ENCODE data around the gene TAAR9. TPM values are rescaled to one million over a fixed set of nuclear protein-coding genes. Genes with fewer than 3 reads are reported as not detected.

TAAR9 gene
- total and polyA plus RNA-seq, 9 donors = not detected

DNA sequence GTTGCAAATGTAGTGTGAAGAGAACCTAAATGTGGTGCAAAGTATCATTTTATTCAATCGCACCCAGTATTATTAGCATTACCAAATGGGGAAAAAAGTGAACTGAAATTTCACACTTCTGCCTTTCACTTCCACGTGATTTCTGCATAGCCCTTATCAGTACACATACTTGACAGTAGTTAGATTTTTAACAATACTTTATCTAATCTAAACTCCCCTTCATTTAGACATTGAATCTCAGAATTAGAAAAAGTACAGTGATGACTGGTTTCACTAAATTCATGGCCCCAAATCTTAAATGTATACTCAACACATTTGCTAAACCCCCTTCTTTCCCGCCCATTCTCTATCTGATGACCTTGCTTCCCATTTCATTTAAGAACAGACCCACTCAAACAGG, 39.4 kb upstream of the TAAR9 start:
- 86% methylated on average over 1 of the region's 3 CpGs for WGBS (ENCODE audit: insufficient coverage)
- Histone ChIP-seq H3K27ac (ENCODE audit: low read length) (no peak overlapping the region), H3K36me3 (ENCODE audit: control insufficient read depth, insufficient read depth, low read length) (peaks cover 15% of the 10 kb centered on the region), H3K4me1 (ENCODE audit: control insufficient read depth, insufficient read depth, low read length) (no peaks in the 10 kb centered on the region), H3K9me3 (replicated peaks; ENCODE audit: control insufficient read depth, low read depth, low read length) (no peaks in the 10 kb centered on the region), H3K27me3 (ENCODE audit: control insufficient read depth, insufficient read depth, low read length) (no peaks in the 10 kb centered on the region), H3K4me3 (ENCODE audit: low read length) (no peak overlapping the region)
- no peak for DNase-seq

DNA sequence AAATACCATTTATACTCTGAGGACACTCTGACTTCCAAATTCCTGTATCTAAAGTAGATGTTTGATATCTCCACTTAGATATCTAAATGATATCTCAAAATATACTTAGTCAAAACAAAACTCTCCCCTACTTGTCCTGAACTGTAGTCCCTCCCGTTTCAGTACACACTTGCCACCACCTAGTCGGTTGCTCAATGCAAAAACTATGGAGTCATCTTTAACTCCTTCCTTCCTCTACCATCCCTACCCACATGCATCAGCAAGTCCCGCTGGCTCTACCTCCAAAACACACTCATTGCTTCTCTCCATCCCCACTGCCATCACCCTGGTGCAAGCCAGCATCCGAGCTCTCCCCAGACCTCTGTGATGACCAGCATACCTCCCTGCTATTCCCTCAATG, 38.3 kb upstream of the TAAR9 start:
- no peaks in the 10 kb centered on the region for H3K9me3 ChIP-seq (replicated peaks; ENCODE audit: control insufficient read depth, low read depth, low read length)
- peaks cover 15% of the 10 kb centered on the region for H3K36me3 ChIP-seq (ENCODE audit: control insufficient read depth, insufficient read depth, low read length)
- H3K27ac ChIP-seq (ENCODE audit: low read length) = no peak overlapping the region
- no peaks in the 10 kb centered on the region for H3K4me1 ChIP-seq (ENCODE audit: control insufficient read depth, insufficient read depth, low read length)
- 59% methylated on average over 4 of the region's 4 CpGs for WGBS (ENCODE audit: insufficient coverage)
- no peak overlapping the region for H3K4me3 ChIP-seq (ENCODE audit: low read length)
- DNase-seq = no peak
- H3K27me3 ChIP-seq (ENCODE audit: control insufficient read depth, insufficient read depth, low read length) = no peaks in the 10 kb centered on the region

- Histone ChIP-seq H3K4me3 (ENCODE audit: low read length) (no peak overlapping the region), H3K27me3 (ENCODE audit: control insufficient read depth, insufficient read depth, low read length) (no peaks in the 10 kb centered on the region), H3K27ac (ENCODE audit: low read length) (no peak overlapping the region), H3K36me3 (ENCODE audit: control insufficient read depth, insufficient read depth, low read length) (peaks cover 20% of the 10 kb centered on the region), H3K4me1 (ENCODE audit: control insufficient read depth, insufficient read depth, low read length) (no peaks in the 10 kb centered on the region), H3K9me3 (replicated peaks; ENCODE audit: control insufficient read depth, low read depth, low read length) (no peaks in the 10 kb centered on the region)
- no peak for DNase-seq
- WGBS (ENCODE audit: insufficient coverage) = 78% methylated on average over 2 of the region's 5 CpGs
Measured at GRCh38 chr6:132504757-132505156, 33.3 kb upstream of the TAAR9 start.

- H3K27ac ChIP-seq (ENCODE audit: low read length) = no peak overlapping the region
- H3K27me3 ChIP-seq (ENCODE audit: control insufficient read depth, insufficient read depth, low read length) = no peaks in the 10 kb centered on the region
- no peaks in the 10 kb centered on the region for H3K9me3 ChIP-seq (replicated peaks; ENCODE audit: control insufficient read depth, low read depth, low read length)
- 100% methylated on average over 1 of the region's 1 CpG for WGBS (ENCODE audit: insufficient coverage)
- H3K4me1 ChIP-seq (ENCODE audit: control insufficient read depth, insufficient read depth, low read length) = no peaks in the 10 kb centered on the region
- DNase-seq = no peak
- H3K4me3 ChIP-seq (ENCODE audit: low read length) = no peak overlapping the region
- H3K36me3 ChIP-seq (ENCODE audit: control insufficient read depth, insufficient read depth, low read length) = peaks cover 18% of the 10 kb centered on the region
Measured at GRCh38 chr6:132505158-132505557, 32.9 kb upstream of the TAAR9 start.

GRCh38 chr6:132506461-132506860, 31.6 kb upstream of the TAAR9 start:
- no peaks in the 10 kb centered on the region for H3K4me1 ChIP-seq (ENCODE audit: control insufficient read depth, insufficient read depth, low read length)
- no CpG with 5 or more reads among the region's 2 CpGs for WGBS (ENCODE audit: insufficient coverage)

DNA sequence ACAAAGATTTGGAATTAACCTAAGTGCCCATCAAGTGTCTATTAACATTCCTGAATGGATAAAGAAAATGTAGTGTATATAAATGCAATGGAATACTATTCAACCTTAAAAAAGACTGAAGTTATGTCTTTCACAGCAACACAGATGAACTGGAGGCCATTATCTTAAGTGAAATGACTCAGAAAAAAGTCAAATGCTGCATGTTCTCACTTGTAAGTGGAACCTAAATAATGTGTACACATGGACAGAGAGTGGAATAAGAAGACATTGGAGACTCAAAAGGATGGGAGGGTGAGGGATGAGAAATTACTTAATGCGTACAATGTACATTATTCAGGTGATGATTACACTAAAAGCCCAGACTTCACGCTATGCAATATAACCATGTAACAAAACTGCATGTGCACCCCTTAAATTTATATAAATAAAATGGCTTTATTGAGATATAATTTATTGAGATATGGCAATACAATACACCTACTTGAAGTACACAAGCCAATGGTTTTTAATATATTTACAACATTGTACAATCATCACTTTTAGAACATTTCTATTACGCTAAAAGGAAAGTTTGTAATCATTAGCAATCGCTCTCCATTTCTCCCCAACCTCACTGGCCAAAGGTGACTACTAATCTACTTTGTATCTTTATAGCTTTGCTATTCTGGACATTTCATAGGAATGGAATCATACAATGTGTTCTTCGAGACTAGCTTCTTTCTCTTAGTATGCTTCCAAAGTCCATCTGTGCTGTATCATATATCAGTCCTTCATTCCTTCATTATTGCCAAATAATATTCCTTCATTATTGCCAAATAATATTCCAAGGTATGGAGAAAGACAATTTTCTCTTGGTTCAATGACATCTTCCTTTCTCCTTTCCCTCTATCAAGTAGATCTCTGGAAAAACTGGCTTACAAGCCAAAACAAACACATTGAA, 30.9 kb upstream of the TAAR9 start:
- Histone ChIP-seq H3K9me3 (replicated peaks; ENCODE audit: control insufficient read depth, low read depth, low read length) (no peaks in the 10 kb centered on the region), H3K27ac (ENCODE audit: low read length) (no peak overlapping the region), H3K27me3 (ENCODE audit: control insufficient read depth, insufficient read depth, low read length) (no peaks in the 10 kb centered on the region), H3K4me3 (ENCODE audit: low read length) (no peak overlapping the region), H3K4me1 (ENCODE audit: control insufficient read depth, insufficient read depth, low read length) (peaks cover 2% of the 10 kb centered on the region), H3K36me3 (ENCODE audit: control insufficient read depth, insufficient read depth, low read length) (peaks cover 4% of the 10 kb centered on the region)
- WGBS (ENCODE audit: insufficient coverage) = no CpG with 5 or more reads among the region's 5 CpGs
- DNase-seq = no peak

More at GRCh38 chr6:132506461-132506860, 31.6 kb upstream of the TAAR9 start:
- Histone ChIP-seq H3K4me3 (ENCODE audit: low read length) (no peak overlapping the region), H3K9me3 (replicated peaks; ENCODE audit: control insufficient read depth, low read depth, low read length) (no peaks in the 10 kb centered on the region), H3K36me3 (ENCODE audit: control insufficient read depth, insufficient read depth, low read length) (peaks cover 10% of the 10 kb centered on the region), H3K27ac (ENCODE audit: low read length) (no peak overlapping the region), H3K27me3 (ENCODE audit: control insufficient read depth, insufficient read depth, low read length) (no peaks in the 10 kb centered on the region)
- DNase-seq = no peak

DNA sequence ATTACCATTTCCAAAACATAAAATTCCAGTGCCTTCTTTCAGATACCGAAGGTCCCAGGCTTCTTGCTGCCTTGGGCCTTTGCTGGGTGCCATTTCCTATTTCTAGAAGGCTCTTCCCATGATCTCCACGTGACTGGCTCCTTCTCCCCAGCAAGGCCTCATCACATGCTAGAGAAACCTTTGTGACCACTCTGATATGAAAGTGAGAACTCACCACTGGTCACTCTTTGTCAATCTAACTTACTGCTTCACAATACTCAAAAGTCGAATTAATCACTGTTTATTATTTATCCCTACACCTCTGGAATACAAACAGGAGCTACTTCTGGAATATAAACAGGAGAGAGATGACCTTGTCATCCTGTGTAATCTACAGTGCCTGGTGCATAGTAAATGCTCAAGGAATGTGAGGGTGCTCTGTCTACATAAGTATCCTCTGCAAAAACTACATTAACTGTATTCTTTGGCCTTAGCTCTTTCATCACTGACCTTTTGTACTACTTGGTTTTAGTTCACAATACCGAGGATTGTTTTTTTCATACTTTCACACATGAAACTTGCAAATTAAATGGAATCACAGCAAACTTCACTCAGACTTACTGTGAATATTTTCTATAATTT, 26.8 kb upstream of the TAAR9 start:
- Histone ChIP-seq H3K27ac (ENCODE audit: low read length) (peak overlapping the region; percentile 33), H3K4me1 (ENCODE audit: control insufficient read depth, insufficient read depth, low read length) (peaks cover 2% of the 10 kb centered on the region), H3K27me3 (ENCODE audit: control insufficient read depth, insufficient read depth, low read length) (peaks cover 2% of the 10 kb centered on the region), H3K36me3 (ENCODE audit: control insufficient read depth, insufficient read depth, low read length) (peaks cover 4% of the 10 kb centered on the region), H3K9me3 (replicated peaks; ENCODE audit: control insufficient read depth, low read depth, low read length) (no peaks in the 10 kb centered on the region), H3K4me3 (ENCODE audit: low read length) (no peak overlapping the region)
- 58% methylated on average over 2 of the region's 4 CpGs for WGBS (ENCODE audit: insufficient coverage)
- DNase-seq = peak; percentile 59

GRCh38 chr6:132511831-132512220, 26.3 kb upstream of the TAAR9 start:
- H3K4me1 ChIP-seq (ENCODE audit: control insufficient read depth, insufficient read depth, low read length) = peaks cover 2% of the 10 kb centered on the region
- 50% methylated on average over 1 of the region's 2 CpGs for WGBS (ENCODE audit: insufficient coverage)
- no peaks in the 10 kb centered on the region for H3K9me3 ChIP-seq (replicated peaks; ENCODE audit: control insufficient read depth, low read depth, low read length)
- no peak for DNase-seq
- peak overlapping the region; percentile 30 for H3K27ac ChIP-seq (ENCODE audit: low read length)
- peak overlapping the region; percentile 93 for H3K4me3 ChIP-seq (ENCODE audit: low read length)
- peaks cover 2% of the 10 kb centered on the region for H3K27me3 ChIP-seq (ENCODE audit: control insufficient read depth, insufficient read depth, low read length)
- H3K36me3 ChIP-seq (ENCODE audit: control insufficient read depth, insufficient read depth, low read length) = peaks cover 4% of the 10 kb centered on the region

GRCh38 chr6:132512342-132512637, 25.8 kb upstream of the TAAR9 start:
- 0% methylated on average over 2 of the region's 7 CpGs for WGBS (ENCODE audit: insufficient coverage)
- peaks cover 4% of the 10 kb centered on the region for H3K36me3 ChIP-seq (ENCODE audit: control insufficient read depth, insufficient read depth, low read length)
- no peak for DNase-seq
- no peaks in the 10 kb centered on the region for H3K9me3 ChIP-seq (replicated peaks; ENCODE audit: control insufficient read depth, low read depth, low read length)
- H3K27me3 ChIP-seq (ENCODE audit: control insufficient read depth, insufficient read depth, low read length) = peaks cover 2% of the 10 kb centered on the region
- H3K4me1 ChIP-seq (ENCODE audit: control insufficient read depth, insufficient read depth, low read length) = peaks cover 2% of the 10 kb centered on the region
- H3K4me3 ChIP-seq (ENCODE audit: low read length) = peak overlapping the region; percentile 93
- peak overlapping the region; percentile 30 for H3K27ac ChIP-seq (ENCODE audit: low read length)

Data from muscle of leg (tissue), 11 donors.